Cerebellar nuclear complex (tissue), 1 donor: Measurements from ENCODE around the gene SIGLEC7.
A peak's percentile ranks its signal among the peaks of the same experiment; 100 is the strongest.

Experiments used
- DNase-seq, 2 experiments: peaks; one replicate each; lab custom pipeline; 2025; lab: John Stamatoyannopoulos, UW

Gene SIGLEC7

DNA sequence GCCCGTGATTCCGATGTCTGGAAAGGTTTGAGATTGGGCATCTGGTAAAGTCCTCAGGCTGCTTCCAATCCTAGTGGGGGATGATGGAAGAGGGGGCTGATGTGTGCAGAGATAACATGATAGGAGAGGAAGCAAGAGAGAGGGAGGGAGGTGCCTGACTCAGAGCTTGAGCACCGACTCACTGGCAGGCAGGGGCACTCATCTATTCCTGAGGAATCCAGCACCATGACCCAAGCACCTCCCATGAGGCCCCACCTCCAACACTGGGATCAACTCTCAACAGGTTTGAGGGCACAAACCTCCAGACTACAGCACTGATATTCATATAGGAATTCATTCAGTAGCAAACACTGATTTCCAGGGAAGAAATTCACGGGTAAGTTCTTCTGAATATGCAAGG, 23.0 kb upstream of the SIGLEC7 start:
- DNase-seq: no peak

DNA sequence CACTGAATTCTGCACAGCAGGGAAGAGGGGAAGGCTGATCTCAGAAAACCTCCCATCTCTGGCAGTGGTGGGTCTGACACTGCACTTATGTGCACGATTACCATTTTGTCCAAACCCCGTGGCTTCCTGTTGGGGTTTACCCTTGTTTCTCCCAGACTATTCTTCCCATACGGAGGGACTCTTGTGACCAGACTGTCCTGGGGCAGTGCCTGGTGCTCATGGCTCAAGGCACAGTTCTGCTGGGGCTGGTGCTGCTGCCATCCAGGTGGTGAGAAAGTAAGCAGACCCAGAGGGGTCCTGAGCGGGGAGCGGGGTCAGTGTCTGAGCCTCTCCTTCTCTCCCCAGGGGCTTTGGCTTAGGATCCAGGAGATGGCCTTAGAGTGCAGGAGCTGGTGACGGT, 22.5 kb upstream of the SIGLEC7 start:
- DNase-seq: no peak

DNA sequence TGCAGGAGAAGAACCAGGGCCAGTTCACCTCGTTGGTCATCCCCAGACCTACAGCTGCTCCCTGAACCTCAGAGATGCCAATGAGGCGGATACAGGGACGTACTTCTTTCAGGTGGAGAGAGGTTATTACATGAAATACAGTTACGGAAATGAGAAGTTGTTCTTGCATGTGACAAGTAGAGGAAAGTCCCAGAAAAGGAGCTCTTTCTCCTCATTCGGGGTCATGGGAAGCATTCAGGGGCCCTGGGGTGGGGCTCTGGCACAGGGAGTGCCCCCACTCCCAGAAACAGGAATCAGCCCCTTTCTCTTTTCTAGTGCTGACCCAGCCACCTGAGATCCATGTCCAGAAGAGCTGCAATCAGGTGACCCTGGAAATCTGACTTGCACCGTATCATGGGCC, 21.9 kb upstream of the SIGLEC7 start:
- DNase-seq: no peak

DNA sequence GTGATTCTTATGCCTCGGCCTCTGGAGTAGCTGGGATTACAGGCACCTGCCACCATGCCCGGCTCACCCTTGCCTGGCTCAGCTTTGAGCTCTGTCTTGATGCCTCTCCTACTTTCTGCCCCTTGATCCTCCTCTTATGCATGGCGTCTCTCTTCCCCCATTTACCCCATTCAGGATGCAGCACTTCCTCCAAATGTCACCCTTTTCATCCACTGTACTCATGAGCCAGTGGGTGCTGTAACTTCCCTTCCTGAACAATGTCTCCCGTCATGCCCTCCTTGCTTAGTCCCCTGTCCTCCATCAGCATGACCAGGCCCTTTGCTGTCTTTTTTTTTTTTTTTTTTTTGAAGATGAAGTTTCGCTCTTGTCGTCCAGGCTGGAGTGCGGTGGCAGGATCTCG, 20.8 kb upstream of the SIGLEC7 start:
- DNase-seq: no peak

DNA sequence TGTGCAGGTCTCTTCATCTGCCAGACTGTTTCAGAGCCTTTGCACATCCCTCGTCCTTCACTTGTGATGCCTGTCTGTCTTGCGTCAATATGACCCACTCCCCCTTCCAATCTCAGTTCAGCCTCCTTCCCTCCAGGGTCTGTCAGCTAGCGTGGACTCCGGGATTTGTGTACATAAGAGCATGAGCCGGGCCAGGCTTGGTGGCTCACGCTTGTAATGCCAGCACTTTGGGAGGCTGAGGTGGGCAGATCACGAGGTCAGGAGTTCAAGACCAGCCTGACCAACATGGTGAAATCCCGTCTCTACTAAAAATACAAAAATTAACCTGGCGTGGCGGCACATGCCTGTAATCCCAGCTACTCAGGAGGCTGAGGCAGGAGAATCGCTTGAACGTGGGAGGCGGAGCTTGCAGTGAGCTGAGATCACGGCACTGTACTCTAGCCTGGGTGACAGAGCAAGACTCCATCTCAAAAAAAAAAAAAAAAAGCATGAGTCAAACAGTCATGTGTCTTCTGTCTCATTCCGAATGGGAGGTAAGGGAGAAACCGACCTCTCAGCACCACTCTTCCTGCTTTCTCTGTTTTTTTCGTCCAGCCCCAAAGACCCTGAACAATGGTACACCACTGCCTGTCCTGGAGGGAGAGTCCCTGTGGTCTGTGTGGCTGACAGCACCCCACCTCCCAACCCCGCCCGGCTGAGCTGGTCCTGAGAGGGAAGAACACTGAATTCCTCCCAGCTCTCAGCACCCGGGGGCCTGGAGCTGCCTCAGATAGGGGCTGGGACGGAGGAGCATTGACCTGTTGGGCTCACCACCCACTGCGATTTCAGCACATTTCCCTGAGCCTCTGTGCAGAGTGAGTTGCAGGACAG, 19.8 kb upstream of the SIGLEC7 start:
- DNase-seq: no peak

DNA sequence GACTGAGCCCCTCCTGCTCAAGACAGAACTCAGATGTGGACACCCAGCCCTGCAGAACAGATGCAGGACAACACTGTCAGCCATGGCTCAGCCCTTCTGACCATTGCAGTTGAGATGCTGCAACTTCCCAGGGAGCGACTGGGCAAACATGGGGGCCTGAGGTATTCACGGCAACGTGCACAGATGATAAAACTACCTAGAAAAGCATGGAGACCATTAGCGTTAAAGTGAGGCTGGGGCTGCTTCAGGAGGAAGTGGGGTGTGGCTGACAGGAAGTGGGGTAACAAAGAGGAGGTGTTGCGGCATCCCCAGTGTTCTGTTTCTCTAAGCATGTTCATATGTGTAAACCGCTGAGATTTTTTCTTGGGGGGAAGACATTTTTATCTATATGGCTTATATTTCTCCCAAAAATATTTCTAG, 18.7 kb upstream of the SIGLEC7 start:
- DNase-seq: no peak

DNA sequence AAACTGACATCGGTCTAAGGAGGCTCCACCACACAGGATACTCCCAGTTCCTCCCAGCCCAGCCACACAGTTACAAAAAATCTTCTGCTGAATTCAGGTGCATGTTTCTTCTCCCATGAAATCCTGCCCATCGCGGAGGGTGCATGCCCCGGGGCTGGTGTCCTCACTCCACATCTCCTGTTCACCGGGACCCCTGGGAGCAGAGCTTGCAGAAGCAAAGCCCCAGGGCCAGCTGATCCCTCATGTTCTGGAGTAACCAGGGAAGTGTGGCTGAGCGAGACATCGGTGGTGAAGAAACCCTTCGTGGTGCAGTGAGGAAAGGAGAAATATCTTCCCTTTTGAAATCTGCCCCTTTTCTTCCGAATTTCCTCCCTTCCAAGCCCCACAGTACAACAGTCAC, 18.3 kb upstream of the SIGLEC7 start:
- DNase-seq: no peak

DNA sequence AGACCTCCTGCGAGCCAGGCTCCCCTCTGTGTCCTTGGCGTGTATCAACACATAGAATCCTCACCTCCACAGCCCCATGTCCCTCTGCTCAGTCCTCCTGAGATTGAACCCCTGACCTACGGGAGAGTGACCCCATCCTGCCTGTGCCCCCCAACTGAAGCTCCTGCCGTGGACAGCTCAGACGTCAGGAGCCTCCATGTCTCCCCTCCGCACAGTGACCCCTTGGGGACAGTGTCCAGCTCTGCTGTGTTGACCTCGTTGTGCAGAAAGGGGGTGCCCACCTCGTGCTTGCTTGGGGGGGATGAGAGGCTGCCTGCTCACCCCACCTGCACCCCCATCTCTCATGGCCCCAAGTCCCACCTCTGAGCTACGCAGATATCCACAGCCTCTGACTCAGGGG, 17.9 kb upstream of the SIGLEC7 start:
- no peak for DNase-seq

DNA sequence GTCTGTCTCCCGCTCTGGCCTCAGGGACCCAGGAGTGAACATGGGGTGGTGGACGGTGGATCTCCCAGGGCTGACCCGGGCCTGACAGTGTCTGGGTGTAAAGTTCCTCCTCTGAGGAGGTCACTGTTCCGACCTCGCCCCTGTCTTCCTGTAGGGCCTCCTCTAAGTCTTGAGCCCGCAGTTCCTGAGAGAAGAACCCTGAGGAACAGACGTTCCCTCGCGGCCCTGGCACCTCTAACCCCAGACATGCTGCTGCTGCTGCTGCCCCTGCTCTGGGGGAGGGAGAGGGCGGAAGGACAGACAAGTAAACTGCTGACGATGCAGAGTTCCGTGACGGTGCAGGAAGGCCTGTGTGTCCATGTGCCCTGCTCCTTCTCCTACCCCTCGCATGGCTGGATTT, 17.4 kb upstream of the SIGLEC7 start, which contains the start of gene SIGLEC9:
TSS of gene SIGLEC9 (plus strand) at position 178 of the 400 bp plus-strand sequence. CDS start at position 247, 69 bp downstream.
- no peak for DNase-seq

DNA sequence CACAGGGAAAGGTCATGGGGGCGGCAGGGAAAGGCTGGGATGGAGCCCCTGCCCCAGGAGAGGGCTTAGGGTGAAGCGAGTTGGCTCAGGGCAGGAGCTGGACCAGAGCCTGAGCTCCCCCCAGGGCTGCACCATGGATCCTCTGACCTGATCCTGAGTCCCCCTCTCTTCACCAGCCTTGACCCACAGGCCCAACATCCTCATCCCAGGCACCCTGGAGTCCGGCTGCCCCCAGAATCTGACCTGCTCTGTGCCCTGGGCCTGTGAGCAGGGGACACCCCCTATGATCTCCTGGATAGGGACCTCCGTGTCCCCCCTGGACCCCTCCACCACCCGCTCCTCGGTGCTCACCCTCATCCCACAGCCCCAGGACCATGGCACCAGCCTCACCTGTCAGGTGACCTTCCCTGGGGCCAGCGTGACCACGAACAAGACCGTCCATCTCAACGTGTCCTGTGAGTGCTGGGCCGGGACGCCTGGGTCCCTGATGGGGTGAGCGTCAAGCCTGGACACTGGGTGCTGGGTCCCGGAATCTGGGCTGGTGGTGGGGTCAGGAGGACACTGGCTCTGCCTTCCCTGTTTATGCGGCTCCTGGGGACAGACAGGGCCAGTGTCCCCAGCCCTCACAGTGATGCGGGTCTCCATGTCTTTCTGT, 16.6 kb upstream of the SIGLEC7 start:
- no peak for DNase-seq

DNA sequence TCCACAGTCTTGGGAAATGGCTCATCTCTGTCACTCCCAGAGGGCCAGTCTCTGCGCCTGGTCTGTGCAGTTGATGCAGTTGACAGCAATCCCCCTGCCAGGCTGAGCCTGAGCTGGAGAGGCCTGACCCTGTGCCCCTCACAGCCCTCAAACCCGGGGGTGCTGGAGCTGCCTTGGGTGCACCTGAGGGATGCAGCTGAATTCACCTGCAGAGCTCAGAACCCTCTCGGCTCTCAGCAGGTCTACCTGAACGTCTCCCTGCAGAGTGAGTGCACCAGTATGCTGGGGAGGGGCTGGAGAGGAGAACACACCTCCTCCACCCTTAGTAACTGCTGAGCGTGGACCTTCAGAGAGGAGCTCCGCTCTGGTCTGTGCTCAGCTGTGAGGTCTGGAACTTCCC, 15.1 kb upstream of the SIGLEC7 start:
- DNase-seq: no peak

DNA sequence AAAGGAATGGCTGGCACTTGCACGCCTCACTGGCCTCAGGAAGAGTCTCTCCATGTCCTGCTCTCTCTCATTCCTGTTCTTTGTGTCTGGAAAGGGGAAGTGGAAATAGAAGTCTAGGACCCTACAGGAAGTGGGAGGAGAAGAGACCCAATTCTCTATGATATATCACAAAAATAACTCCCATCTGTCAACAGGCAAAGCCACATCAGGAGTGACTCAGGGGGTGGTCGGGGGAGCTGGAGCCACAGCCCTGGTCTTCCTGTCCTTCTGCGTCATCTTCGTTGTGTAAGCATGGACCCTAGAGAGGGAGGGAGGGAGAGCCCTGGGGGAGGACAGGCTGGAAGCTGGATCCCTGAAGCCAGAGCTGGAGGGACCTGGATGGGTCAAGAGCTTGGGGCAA, 14.3 kb upstream of the SIGLEC7 start:
- no peak for DNase-seq

DNA sequence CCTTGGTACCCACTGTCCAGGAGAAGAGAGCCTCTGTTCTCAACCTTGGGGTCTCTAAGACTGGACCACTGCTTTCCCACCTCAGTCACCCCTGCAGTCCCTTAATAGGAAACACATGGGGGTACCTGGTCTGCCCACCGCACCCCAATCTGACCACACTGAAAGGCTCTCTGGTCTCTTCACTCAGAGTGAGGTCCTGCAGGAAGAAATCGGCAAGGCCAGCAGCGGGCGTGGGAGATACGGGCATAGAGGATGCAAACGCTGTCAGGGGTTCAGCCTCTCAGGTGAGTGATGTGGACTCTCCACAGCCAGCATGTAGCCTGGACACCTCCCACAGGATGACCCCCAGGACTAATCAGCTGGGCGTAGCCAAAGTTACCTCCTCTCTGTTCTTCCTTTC, 13.9 kb upstream of the SIGLEC7 start:
- no peak for DNase-seq

DNA sequence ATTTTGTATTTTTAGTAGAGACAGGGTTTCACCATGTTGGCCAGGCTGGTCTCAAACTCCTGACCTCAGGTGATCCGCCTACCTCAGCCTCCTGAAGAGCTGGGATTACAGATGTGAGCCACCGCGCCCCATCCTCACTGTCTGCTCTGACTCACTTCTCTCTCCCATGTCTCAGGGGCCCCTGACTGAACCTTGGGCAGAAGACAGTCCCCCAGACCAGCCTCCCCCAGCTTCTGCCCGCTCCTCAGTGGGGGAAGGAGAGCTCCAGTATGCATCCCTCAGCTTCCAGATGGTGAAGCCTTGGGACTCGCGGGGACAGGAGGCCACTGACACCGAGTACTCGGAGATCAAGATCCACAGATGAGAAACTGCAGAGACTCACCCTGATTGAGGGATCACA, 12.4 kb upstream of the SIGLEC7 start:
- DNase-seq: no peak

DNA sequence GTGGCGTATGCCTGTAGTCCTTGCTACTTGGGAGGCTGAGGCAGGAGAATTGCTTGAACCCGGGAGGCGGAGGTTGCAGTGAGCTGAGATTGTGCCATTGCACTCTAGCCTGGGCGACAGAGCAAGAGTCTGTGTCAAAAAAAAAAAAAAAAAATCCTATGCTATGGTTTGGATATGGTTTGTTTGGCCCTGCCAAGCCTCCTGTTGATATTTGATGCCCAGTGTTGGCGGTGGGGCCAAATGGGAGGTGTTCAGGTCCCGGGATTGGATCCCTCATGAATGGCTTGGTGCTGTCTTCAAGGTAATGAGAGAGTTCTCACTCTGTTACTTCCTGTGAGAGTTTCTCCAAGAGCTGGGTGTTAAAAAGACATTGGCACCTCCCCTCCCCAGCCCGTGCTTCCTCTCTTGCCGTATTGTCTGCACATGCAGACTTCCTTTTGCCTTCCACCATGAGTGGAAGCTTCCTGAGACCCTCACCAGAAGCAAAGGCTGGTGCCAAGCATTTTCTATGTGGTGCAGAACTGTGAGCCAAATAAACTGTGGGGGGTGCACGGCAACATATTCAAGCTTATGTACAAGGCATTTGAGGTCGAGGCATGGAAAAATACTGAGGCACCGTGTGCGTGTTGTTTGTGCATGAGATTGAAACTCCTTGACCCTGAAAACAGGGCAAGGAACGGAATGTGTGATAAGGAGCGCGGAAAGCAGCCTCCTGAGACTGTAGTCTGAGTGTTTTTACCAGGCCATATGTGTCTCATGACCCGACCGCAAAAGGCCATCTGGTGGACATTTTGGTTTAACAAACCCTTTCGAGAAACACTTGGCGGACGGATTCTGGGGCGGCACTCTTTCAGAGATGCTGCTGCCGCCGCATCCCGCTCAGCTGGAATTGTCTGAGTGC, 10.1 kb upstream of the SIGLEC7 start:
- peak in 1 of 2 experiments; percentile 47 for DNase-seq

DNA sequence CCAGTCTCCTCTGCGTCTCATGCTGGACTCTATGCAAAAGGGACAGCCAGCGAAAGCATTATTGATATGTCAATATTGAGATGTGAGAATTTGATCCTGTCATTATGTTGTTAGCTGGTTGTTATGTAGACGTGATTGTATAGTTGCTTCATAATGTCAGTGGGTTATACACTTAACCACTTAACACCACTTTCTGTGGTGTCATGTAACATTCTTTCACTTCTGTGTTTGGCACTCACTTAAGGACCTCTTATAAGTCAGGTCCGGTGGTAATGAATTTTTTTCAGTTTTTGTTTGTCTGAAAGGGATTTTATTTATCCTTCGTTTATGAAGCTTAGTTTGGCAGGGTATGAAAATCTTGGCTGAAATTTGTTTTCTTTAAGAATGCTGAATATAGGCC, 7.1 kb upstream of the SIGLEC7 start:
- no peak for DNase-seq

DNA sequence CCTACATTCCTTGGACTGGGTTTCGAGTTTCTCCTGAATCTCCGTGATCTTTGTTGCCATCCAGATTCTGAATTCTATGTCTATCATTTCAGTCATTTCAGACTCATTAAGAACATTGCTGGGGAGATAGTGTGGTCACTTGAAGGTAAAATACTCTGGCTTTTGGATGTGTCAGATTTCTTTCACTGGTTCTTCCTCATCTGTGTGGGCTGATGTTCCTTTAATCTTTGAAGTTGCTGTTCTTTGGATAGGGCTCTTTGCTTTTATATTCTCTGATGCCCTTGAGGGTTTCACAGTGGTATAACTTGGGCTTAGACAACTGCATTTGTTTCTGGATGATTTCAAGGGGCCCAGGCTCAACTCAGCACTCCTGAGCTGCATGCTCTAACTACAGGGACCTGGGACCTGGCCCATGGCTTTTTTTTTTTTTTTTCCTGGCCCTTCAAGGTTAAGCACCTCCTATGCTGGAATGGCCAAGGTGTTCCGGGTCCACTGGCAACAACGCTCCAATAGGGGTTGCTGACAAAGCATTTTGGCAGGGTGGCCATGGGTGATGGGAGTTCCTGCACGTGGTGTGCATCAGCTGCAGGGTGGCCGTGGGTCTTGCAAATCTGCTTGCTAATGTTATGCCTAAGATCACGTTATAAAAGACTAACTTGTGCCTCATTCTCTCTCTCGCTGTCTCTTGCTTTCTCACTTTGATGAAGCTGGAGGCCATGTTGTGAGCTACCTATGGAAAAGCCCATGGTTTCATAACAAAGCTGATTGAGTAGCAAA, 5.9 kb upstream of the SIGLEC7 start:
- no peak for DNase-seq

DNA sequence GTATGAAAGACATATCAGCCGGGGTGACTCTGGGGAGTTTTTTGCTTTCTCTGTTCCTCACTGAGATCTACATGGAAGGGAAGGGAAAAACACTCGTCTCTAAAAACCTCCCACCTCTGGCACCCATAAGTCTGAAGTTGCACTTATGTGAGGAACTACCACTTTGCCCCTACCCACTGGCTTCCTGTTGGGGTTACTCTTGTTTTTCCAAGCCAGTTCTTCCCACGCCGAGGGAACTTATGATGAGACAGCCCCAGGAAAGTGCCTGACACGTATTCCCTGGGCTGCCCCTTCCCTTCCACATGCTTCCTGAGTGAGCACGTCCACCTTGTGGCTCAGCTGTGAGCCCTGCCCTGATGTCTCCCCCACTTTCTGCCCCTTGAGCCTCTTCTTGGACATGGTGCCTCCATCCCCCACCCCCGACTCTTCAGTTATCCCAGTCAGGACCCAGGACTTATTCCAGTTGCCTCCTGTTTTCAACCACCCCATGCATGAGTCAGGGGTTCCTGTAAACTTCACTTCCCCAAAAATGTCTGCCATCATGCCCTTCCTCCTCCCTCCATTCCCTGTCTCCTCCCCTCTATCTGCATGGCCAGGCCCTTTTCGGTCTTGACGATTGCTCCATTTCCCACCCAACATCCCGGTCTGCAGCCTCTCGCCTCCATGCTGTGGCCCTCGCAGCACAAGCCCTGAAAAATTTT, 5.1 kb upstream of the SIGLEC7 start:
- no peak for DNase-seq

DNA sequence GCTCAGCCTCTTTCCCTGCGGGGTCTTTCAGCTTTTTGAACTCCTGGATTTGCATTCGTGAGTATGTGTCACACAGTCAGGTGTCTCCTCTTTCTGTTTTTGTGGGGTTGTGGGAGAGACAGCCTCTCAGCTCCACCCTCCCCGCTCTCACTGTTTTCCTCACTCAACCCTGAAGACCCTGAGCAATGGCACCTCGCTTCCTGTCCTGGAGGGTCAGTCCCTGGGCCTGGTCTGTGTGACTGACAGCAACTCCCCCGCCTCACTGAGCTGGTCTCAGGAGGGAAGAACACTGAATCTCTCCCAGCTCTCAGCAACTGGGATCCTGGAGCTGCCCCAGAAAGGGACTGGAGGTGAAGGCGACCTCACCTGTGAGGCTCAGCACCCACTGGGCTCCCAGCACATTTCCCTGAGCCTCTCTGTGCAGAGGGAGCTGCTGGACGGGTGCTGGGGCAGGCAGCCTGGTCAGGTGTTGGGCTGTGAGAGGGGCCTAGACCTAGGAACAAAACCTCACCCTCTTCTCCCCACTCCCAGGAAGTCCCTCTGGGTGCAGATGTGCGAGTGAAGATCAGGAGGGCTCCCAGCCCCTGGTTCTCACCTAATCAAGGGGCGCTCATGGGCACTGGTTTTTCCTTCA, 4.2 kb upstream of the SIGLEC7 start:
- DNase-seq: no peak

DNA sequence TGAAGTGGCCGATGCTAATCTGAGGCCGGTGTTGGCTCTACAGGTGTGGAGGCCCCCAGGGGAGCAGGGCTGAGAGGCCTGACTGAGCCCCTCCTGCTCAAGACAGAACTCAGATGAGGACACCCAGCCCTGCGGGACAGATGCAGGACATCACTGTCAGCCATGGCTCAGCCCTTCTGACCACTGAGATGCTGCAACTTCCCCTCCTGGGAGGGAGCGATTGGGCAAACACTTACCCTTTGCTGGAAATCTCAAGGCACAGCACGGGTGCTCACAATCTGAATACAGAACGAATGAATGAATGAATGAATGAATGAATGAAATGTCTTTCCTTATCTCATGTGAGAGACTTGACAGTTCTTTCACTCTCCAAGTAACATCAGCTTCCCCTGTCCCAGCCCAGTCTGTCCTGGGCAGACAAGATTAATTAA, 3.5 kb upstream of the SIGLEC7 start:
- DNase-seq: no peak
